ENCODE data around the gene TLE6. TPM values are rescaled to one million over a fixed set of nuclear protein-coding genes. Genes with fewer than 3 reads are reported as not detected.

The TLE6 gene
- polyA plus RNA-seq, 1 donor from 2014 or later: 5.7 TPM

DNA sequence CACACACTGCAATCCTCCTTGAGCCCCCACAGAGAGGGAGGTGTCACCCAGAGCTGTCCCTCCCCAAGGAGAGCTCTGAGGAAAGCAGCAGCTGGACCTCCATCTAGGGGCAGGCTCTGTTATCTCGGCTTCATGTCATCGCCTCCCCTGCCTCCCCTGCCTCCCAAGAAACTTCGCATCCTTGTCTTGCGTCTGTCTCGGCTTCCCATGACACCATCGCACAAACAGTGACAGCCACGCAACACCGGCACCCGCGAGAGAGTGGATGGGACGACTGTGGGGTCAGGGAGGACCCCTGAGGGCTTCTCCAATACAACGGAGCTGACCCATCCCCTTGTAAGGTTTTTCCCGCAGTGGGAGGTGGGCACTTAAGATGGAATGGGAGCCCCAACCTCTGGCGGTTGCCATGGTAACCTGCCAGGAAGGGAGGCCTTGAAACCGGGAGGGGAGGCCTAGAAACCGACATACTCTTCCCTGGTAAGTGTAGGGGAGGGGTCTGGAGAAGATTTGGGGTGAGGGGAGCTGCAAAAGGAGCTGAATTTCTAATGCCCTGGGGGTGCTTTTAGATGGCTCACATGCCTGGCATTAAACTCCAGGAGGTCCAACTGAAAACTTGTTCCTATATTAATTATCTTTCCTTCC, 35.4 kb downstream of the TLE6 start:
- Histone ChIP-seq H3K4me3 (ENCODE audit: low read length) (no peak overlapping the region), H3K79me2 (replicated peaks; ENCODE audit: insufficient read depth, low read length) (no peaks in the 10 kb centered on the region), H3K9me2 (ENCODE audit: insufficient read depth, low read length) (no peaks in the 10 kb centered on the region), H3K36me3 (ENCODE audit: insufficient read depth, low read length) (no peaks in the 10 kb centered on the region), H2AFZ (ENCODE audit: low read depth, low read length) (no peak overlapping the region), H3F3A (ENCODE audit: insufficient read depth, low read length, poor library complexity, severe bottlenecking) (no peaks in the 10 kb centered on the region), H3K27me3 (ENCODE audit: insufficient read depth, low read depth, low read length) (peaks cover 3% of the 10 kb centered on the region), H3K4me2 (ENCODE audit: low read length) (no peak overlapping the region), H3K9ac (ENCODE audit: low read length) (no peak overlapping the region), H3K27ac (ENCODE audit: low read length) (no peak overlapping the region), H4K20me1 (ENCODE audit: insufficient read depth) (no peaks in the 10 kb centered on the region), H3K9me3 (ENCODE audit: low read length) (no peaks in the 10 kb centered on the region)
- TF ChIP-seq, protein P1, sequence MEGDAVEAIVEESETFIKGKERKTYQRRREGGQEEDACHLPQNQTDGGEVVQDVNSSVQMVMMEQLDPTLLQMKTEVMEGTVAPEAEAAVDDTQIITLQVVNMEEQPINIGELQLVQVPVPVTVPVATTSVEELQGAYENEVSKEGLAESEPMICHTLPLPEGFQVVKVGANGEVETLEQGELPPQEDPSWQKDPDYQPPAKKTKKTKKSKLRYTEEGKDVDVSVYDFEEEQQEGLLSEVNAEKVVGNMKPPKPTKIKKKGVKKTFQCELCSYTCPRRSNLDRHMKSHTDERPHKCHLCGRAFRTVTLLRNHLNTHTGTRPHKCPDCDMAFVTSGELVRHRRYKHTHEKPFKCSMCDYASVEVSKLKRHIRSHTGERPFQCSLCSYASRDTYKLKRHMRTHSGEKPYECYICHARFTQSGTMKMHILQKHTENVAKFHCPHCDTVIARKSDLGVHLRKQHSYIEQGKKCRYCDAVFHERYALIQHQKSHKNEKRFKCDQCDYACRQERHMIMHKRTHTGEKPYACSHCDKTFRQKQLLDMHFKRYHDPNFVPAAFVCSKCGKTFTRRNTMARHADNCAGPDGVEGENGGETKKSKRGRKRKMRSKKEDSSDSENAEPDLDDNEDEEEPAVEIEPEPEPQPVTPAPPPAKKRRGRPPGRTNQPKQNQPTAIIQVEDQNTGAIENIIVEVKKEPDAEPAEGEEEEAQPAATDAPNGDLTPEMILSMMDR (IDR thresholded peaks at IDR 0.05; ENCODE audit: poor library complexity, severe bottlenecking): no peak
- TF ChIP-seq, protein P2, sequence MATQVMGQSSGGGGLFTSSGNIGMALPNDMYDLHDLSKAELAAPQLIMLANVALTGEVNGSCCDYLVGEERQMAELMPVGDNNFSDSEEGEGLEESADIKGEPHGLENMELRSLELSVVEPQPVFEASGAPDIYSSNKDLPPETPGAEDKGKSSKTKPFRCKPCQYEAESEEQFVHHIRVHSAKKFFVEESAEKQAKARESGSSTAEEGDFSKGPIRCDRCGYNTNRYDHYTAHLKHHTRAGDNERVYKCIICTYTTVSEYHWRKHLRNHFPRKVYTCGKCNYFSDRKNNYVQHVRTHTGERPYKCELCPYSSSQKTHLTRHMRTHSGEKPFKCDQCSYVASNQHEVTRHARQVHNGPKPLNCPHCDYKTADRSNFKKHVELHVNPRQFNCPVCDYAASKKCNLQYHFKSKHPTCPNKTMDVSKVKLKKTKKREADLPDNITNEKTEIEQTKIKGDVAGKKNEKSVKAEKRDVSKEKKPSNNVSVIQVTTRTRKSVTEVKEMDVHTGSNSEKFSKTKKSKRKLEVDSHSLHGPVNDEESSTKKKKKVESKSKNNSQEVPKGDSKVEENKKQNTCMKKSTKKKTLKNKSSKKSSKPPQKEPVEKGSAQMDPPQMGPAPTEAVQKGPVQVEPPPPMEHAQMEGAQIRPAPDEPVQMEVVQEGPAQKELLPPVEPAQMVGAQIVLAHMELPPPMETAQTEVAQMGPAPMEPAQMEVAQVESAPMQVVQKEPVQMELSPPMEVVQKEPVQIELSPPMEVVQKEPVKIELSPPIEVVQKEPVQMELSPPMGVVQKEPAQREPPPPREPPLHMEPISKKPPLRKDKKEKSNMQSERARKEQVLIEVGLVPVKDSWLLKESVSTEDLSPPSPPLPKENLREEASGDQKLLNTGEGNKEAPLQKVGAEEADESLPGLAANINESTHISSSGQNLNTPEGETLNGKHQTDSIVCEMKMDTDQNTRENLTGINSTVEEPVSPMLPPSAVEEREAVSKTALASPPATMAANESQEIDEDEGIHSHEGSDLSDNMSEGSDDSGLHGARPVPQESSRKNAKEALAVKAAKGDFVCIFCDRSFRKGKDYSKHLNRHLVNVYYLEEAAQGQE (IDR thresholded peaks at IDR 0.05; ENCODE audit: borderline replicate concordance): no peak
- TF ChIP-seq RAD21 (conservative IDR thresholded peaks at IDR 0.05) (no peak), SMC3 (conservative IDR thresholded peaks at IDR 0.05; ENCODE audit: poor library complexity) (no peak), POLR2AphosphoS5 (IDR thresholded peaks at IDR 0.05) (no peak)

- H2AFZ ChIP-seq (ENCODE audit: low read depth, low read length): no peak overlapping the region
- H3K36me3 ChIP-seq (ENCODE audit: insufficient read depth, low read length): no peaks in the 10 kb centered on the region
- H3F3A ChIP-seq (ENCODE audit: insufficient read depth, low read length, poor library complexity, severe bottlenecking): no peaks in the 10 kb centered on the region
- no peak overlapping the region for H3K27ac ChIP-seq (ENCODE audit: low read length)
- H4K20me1 ChIP-seq (ENCODE audit: insufficient read depth): no peaks in the 10 kb centered on the region
- TF ChIP-seq, protein P2 (IDR thresholded peaks at IDR 0.05; ENCODE audit: borderline replicate concordance): no peak
- TF ChIP-seq MXI1 (conservative IDR thresholded peaks at IDR 0.05; ENCODE audit: poor library complexity, severe bottlenecking) (no peak), SMC3 (conservative IDR thresholded peaks at IDR 0.05; ENCODE audit: poor library complexity) (no peak), POLR2AphosphoS5 (IDR thresholded peaks at IDR 0.05) (no peak), RAD21 (conservative IDR thresholded peaks at IDR 0.05) (no peak), EZH2 (IDR thresholded peaks at IDR 0.05; ENCODE audit: borderline replicate concordance, insufficient read depth, low read length, poor library complexity, severe bottlenecking) (no peak), TAF1 (IDR thresholded peaks at IDR 0.05; ENCODE audit: low read depth) (no peak), EP300 (conservative IDR thresholded peaks at IDR 0.05; ENCODE audit: poor library complexity, severe bottlenecking) (no peak)
- TF ChIP-seq, protein P1 (IDR thresholded peaks at IDR 0.05; ENCODE audit: poor library complexity, severe bottlenecking): no peak
- H3K9me2 ChIP-seq (ENCODE audit: insufficient read depth, low read length): no peaks in the 10 kb centered on the region
- no peak overlapping the region for H3K9ac ChIP-seq (ENCODE audit: low read length)
- no peaks in the 10 kb centered on the region for H3K9me3 ChIP-seq (ENCODE audit: low read length)
- H3K4me3 ChIP-seq (ENCODE audit: low read length): no peak overlapping the region
- H3K79me2 ChIP-seq (replicated peaks; ENCODE audit: insufficient read depth, low read length): no peaks in the 10 kb centered on the region
- no peak overlapping the region for H3K4me2 ChIP-seq (ENCODE audit: low read length)
- H3K27me3 ChIP-seq (ENCODE audit: insufficient read depth, low read depth, low read length): peaks cover 3% of the 10 kb centered on the region
These were observed 35.9 kb downstream of the TLE6 start for GRCh38 chr19:3013263-3013725.
